Measurements from ENCODE around the gene SLC26A5. TPM values are rescaled to one million over a fixed set of nuclear protein-coding genes. Genes with fewer than 3 reads are reported as not detected.

The SLC26A5 gene
- total and polyA plus RNA-seq, 10 donors, result 0.02 to 0.88 (median 0.44) TPM; not detected in 1

GRCh38 chr7:103474956-103475355 is 28.9 kb upstream of the SLC26A5 start:
- H3K27ac ChIP-seq, result no peak overlapping the region
- H3K27me3 ChIP-seq (replicated peaks in 1 of 7), result peaks cover 0 to 38% (median 0%) of the 10 kb centered on the region in 7 donors
- H3K4me1 ChIP-seq, result no peaks in the 10 kb centered on the region
- no peaks in the 10 kb centered on the region for H3K9me3 ChIP-seq
- no peak for TF ChIP-seq CTCF (IDR thresholded peaks at IDR 0.05 in 8 of 11, conservative IDR thresholded peaks at IDR 0.05 in 3 of 11)
- TF ChIP-seq POLR2AphosphoS5 (IDR thresholded peaks at IDR 0.05), result no peak
- no peak for TF ChIP-seq POLR2A (IDR thresholded peaks at IDR 0.05)
- intact Hi-C loops (cut with DNase I; ENCODE audit: low total_unique reads), result no loop called here
- no peak overlapping the region for H3K4me3 ChIP-seq
- 38 to 50% (median 40%) methylated on average over 5 of the region's 5 CpGs for WGBS, 5 donors
- H3K36me3 ChIP-seq, result no peaks in the 10 kb centered on the region
- DNase-seq, result no peak

- intact Hi-C loops (cut with DNase I; ENCODE audit: low total_unique reads), result no loop called here
- TF ChIP-seq CTCF (IDR thresholded peaks at IDR 0.05 in 8 of 11, conservative IDR thresholded peaks at IDR 0.05 in 3 of 11) (no peak), POLR2A (IDR thresholded peaks at IDR 0.05) (no peak), POLR2AphosphoS5 (IDR thresholded peaks at IDR 0.05) (no peak)
These were observed 23.3 kb upstream of the SLC26A5 start for GRCh38 chr7:103469095-103469948.

GRCh38 chr7:103466814-103467213 is 20.8 kb upstream of the SLC26A5 start:
- TF ChIP-seq POLR2AphosphoS5 (IDR thresholded peaks at IDR 0.05), result no peak
- no peak for TF ChIP-seq POLR2A (IDR thresholded peaks at IDR 0.05)
- TF ChIP-seq CTCF (IDR thresholded peaks at IDR 0.05 in 8 of 11, conservative IDR thresholded peaks at IDR 0.05 in 3 of 11), result no peak
- H3K9me3 ChIP-seq, result no peaks in the 10 kb centered on the region
- WGBS, 5 donors, result 50 to 64% (median 51%) methylated on average over 3 of the region's 3 CpGs
- no peaks in the 10 kb centered on the region for H3K4me1 ChIP-seq
- no peak overlapping the region for H3K27ac ChIP-seq
- intact Hi-C loops (cut with DNase I; ENCODE audit: low total_unique reads), result no loop called here
- H3K36me3 ChIP-seq, result no peaks in the 10 kb centered on the region
- DNase-seq, result no peak
- peaks cover 0 to 50% (median 0%) of the 10 kb centered on the region in 7 donors for H3K27me3 ChIP-seq (replicated peaks in 1 of 7)
- H3K4me3 ChIP-seq, result no peak overlapping the region

More at GRCh38 chr7:103469095-103469948, 23.3 kb upstream of the SLC26A5 start:
- no peak overlapping the region for H3K27ac ChIP-seq
- H3K4me1 ChIP-seq, result no peaks in the 10 kb centered on the region
- no peak for DNase-seq
- 81 to 95% (median 89%) methylated on average over 4 of the region's 4 CpGs for WGBS, 5 donors
- H3K9me3 ChIP-seq, result no peaks in the 10 kb centered on the region
- no peaks in the 10 kb centered on the region for H3K36me3 ChIP-seq
- H3K4me3 ChIP-seq, result no peak overlapping the region
- H3K27me3 ChIP-seq (replicated peaks in 1 of 7), result peaks cover 0 to 45% (median 0%) of the 10 kb centered on the region in 7 donors

- DNase-seq, result no peak
- Histone ChIP-seq H3K27me3 (replicated peaks in 1 of 7) (peaks cover 0 to 27% (median 0%) of the 10 kb centered on the region in 7 donors), H3K36me3 (no peaks in the 10 kb centered on the region), H3K4me1 (no peaks in the 10 kb centered on the region), H3K4me3 (no peak overlapping the region), H3K27ac (no peak overlapping the region), H3K9me3 (no peaks in the 10 kb centered on the region)
- TF ChIP-seq POLR2AphosphoS5 (IDR thresholded peaks at IDR 0.05) (no peak), POLR2A (IDR thresholded peaks at IDR 0.05) (no peak), CTCF (IDR thresholded peaks at IDR 0.05 in 8 of 11, conservative IDR thresholded peaks at IDR 0.05 in 3 of 11) (no peak)
- intact Hi-C loops (cut with DNase I; ENCODE audit: low total_unique reads), result no loop called here
- 86 to 92% (median 88%) methylated on average over 2 to 7 of the region's 7 CpGs for WGBS, 5 donors
These were observed 16.4 kb upstream of the SLC26A5 start for GRCh38 chr7:103462358-103462757.

Data from spleen (tissue), 11 donors.